Umbilical cord (tissue), 2 donors: ENCODE results near the gene C6orf52. TPM values are rescaled to one million over a fixed set of nuclear protein-coding genes. Genes with fewer than 3 reads are reported as not detected.
"Not testable (repeated sequence)": the region's sequence is repeated elsewhere in the genome, so short reads cannot be mapped to it uniquely, and the experiment has no call there.

ENCODE experiments used
- DNase-seq: peaks from one replicate; pipeline ENCODE4 v3.0.0-alpha.2; 2015; ENCODE audit warnings: low spot score
- total RNA-seq: library from RNA; depleted of rRNA; stranded (reverse); fragments of >200 nt; gene quantifications from one replicate; pipeline ENCODE4 v1.2.3, GENCODE V29; 2014; ENCODE audit warnings: low replicate concordance; ENCODE audit not compliant: insufficient read depth

Gene C6orf52
- total RNA-seq, result not detected

GRCh38 chr6:10694302-10695085, at the start of gene C6orf52, which contains the start of gene PAK1IP1:
C6orf52 (minus strand) TSS chr6:10694616; CDS start chr6:10687550, 7,066 bp downstream.
PAK1IP1 (plus strand) TSS chr6:10694972; CDS start chr6:10694986, 14 bp downstream.
- peak; percentile 98 for DNase-seq

- no peak for DNase-seq
These were observed 49.1 kb upstream of the C6orf52 start for GRCh38 chr6:10743515-10743914.

- no peak for DNase-seq
These were observed 47.8 kb upstream of the C6orf52 start for GRCh38 chr6:10742251-10742650.

GRCh38 chr6:10741643-10742042, 47.2 kb upstream of the C6orf52 start:
- not testable (repeated sequence) for DNase-seq

GRCh38 chr6:10740061-10740460, 45.6 kb upstream of the C6orf52 start:
- no peak for DNase-seq

- DNase-seq, result no peak
These were observed 42.3 kb upstream of the C6orf52 start for GRCh38 chr6:10736731-10737130.

- no peak for DNase-seq
These were observed 39.4 kb upstream of the C6orf52 start for GRCh38 chr6:10733863-10734262.

GRCh38 chr6:10733151-10733715, 38.8 kb upstream of the C6orf52 start:
- DNase-seq, result no peak

- no peak for DNase-seq
These were observed 35.8 kb upstream of the C6orf52 start for GRCh38 chr6:10730254-10730653.

- DNase-seq, result no peak
These were observed 31.3 kb upstream of the C6orf52 start for GRCh38 chr6:10725716-10726115.

- DNase-seq, result no peak
These were observed 30.6 kb upstream of the C6orf52 start for GRCh38 chr6:10725044-10725443.

- no peak for DNase-seq
These were observed 29.1 kb upstream of the C6orf52 start for GRCh38 chr6:10723567-10723881.

GRCh38 chr6:10722820-10723566, 28.6 kb upstream of the C6orf52 start, which contains the start of gene TMEM14C:
TMEM14C (plus strand) TSS chr6:10723070; CDS start chr6:10724614, 1,544 bp downstream.
- DNase-seq, result peak; percentile 99

GRCh38 chr6:10722570-10722819, 28.1 kb upstream of the C6orf52 start:
- DNase-seq, result no peak

GRCh38 chr6:10721850-10722569, 27.6 kb upstream of the C6orf52 start:
- DNase-seq, result peak; percentile 21

GRCh38 chr6:10720960-10721849, 26.8 kb upstream of the C6orf52 start:
- DNase-seq, result not testable (repeated sequence)

- DNase-seq, result peak; percentile 54
These were observed 26.0 kb upstream of the C6orf52 start for GRCh38 chr6:10720265-10720959.

GRCh38 chr6:10719964-10720264, 25.5 kb upstream of the C6orf52 start:
- DNase-seq, result peak; percentile 57

GRCh38 chr6:10719296-10719963, 25.0 kb upstream of the C6orf52 start:
- DNase-seq, result no peak

GRCh38 chr6:10713962-10714361, 19.5 kb upstream of the C6orf52 start:
- no peak for DNase-seq
